Measurements from ENCODE around the gene MSH4. TPM values are rescaled to one million over a fixed set of nuclear protein-coding genes. Genes with fewer than 3 reads are reported as not detected.

The MSH4 gene
- total RNA-seq, 1 experiment from 2014 or later: 0.33 TPM

DNA sequence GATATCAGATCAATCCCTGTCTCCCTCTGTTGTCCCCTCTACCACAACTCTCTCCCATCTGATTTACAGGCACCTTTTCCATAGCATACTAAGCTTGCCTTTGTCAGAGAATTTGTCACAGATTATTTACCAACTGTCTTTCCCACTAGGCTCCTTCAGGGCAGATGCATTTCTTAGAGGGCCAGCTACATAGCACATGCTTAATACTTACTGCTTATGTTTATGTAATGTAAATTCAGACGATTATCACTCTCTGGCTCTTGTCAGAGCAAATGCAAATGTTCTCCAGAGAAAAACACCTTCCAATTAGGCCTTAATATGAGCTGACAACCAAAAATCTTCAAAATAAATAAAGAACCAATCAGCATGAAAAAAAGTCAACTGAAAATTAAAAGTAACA lies 25.9 kb upstream of the MSH4 start:
- TF ChIP-seq STAT6 (CRISPR knock-in tag; conservative IDR thresholded peaks at IDR 0.05; ENCODE audit: low read depth) (no peak), NFATC4 (CRISPR knock-in tag; IDR thresholded peaks at IDR 0.05) (no peak), NR3C1 (CRISPR knock-in tag; conservative IDR thresholded peaks at IDR 0.05; ENCODE audit: low read depth) (no peak), GABPB1 (CRISPR knock-in tag; IDR thresholded peaks at IDR 0.05) (no peak), ZNF281 (CRISPR knock-in tag; IDR thresholded peaks at IDR 0.05) (no peak), ZNF512 (CRISPR knock-in tag; IDR thresholded peaks at IDR 0.05; ENCODE audit: borderline replicate concordance) (no peak), ZBTB21 (CRISPR knock-in tag; IDR thresholded peaks at IDR 0.05; ENCODE audit: borderline replicate concordance) (no peak), CREM (CRISPR knock-in tag; IDR thresholded peaks at IDR 0.05) (no peak), FOXJ3 (CRISPR knock-in tag; IDR thresholded peaks at IDR 0.05; ENCODE audit: borderline replicate concordance) (no peak), ZNF121 (CRISPR knock-in tag; IDR thresholded peaks at IDR 0.05) (no peak), PRDM15 (CRISPR knock-in tag; IDR thresholded peaks at IDR 0.05) (no peak)
- TF ChIP-seq, protein P1, sequence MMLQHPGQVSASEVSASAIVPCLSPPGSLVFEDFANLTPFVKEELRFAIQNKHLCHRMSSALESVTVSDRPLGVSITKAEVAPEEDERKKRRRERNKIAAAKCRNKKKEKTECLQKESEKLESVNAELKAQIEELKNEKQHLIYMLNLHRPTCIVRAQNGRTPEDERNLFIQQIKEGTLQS (CRISPR knock-in tag; conservative IDR thresholded peaks at IDR 0.05): no peak
- TF ChIP-seq, protein P2, sequence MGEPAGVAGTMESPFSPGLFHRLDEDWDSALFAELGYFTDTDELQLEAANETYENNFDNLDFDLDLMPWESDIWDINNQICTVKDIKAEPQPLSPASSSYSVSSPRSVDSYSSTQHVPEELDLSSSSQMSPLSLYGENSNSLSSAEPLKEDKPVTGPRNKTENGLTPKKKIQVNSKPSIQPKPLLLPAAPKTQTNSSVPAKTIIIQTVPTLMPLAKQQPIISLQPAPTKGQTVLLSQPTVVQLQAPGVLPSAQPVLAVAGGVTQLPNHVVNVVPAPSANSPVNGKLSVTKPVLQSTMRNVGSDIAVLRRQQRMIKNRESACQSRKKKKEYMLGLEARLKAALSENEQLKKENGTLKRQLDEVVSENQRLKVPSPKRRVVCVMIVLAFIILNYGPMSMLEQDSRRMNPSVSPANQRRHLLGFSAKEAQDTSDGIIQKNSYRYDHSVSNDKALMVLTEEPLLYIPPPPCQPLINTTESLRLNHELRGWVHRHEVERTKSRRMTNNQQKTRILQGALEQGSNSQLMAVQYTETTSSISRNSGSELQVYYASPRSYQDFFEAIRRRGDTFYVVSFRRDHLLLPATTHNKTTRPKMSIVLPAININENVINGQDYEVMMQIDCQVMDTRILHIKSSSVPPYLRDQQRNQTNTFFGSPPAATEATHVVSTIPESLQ (CRISPR knock-in tag; IDR thresholded peaks at IDR 0.05): no peak
- TF ChIP-seq, protein P3, sequence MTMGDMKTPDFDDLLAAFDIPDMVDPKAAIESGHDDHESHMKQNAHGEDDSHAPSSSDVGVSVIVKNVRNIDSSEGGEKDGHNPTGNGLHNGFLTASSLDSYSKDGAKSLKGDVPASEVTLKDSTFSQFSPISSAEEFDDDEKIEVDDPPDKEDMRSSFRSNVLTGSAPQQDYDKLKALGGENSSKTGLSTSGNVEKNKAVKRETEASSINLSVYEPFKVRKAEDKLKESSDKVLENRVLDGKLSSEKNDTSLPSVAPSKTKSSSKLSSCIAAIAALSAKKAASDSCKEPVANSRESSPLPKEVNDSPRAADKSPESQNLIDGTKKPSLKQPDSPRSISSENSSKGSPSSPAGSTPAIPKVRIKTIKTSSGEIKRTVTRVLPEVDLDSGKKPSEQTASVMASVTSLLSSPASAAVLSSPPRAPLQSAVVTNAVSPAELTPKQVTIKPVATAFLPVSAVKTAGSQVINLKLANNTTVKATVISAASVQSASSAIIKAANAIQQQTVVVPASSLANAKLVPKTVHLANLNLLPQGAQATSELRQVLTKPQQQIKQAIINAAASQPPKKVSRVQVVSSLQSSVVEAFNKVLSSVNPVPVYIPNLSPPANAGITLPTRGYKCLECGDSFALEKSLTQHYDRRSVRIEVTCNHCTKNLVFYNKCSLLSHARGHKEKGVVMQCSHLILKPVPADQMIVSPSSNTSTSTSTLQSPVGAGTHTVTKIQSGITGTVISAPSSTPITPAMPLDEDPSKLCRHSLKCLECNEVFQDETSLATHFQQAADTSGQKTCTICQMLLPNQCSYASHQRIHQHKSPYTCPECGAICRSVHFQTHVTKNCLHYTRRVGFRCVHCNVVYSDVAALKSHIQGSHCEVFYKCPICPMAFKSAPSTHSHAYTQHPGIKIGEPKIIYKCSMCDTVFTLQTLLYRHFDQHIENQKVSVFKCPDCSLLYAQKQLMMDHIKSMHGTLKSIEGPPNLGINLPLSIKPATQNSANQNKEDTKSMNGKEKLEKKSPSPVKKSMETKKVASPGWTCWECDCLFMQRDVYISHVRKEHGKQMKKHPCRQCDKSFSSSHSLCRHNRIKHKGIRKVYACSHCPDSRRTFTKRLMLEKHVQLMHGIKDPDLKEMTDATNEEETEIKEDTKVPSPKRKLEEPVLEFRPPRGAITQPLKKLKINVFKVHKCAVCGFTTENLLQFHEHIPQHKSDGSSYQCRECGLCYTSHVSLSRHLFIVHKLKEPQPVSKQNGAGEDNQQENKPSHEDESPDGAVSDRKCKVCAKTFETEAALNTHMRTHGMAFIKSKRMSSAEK (CRISPR knock-in tag; IDR thresholded peaks at IDR 0.05; ENCODE audit: borderline replicate concordance): no peak
- TF ChIP-seq, protein P4, sequence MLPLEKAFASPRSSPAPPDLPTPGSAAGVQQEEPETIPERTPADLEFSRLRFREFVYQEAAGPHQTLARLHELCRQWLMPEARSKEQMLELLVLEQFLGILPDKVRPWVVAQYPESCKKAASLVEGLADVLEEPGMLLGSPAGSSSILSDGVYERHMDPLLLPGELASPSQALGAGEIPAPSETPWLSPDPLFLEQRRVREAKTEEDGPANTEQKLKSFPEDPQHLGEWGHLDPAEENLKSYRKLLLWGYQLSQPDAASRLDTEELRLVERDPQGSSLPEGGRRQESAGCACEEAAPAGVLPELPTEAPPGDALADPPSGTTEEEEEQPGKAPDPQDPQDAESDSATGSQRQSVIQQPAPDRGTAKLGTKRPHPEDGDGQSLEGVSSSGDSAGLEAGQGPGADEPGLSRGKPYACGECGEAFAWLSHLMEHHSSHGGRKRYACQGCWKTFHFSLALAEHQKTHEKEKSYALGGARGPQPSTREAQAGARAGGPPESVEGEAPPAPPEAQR (CRISPR knock-in tag; IDR thresholded peaks at IDR 0.05): no peak
- CTCF ChIA-PET: no interaction called here
- Mint-ChIP-seq H3K27me3 (ENCODE audit: low read depth) (no peaks in the 10 kb centered on the region), H3K27ac (peak overlapping the region; percentile 31; the same call in 1 of the 2 replicates), H3K4me1 (peaks cover 16% of the 10 kb centered on the region), H3K36me3 (no peaks in the 10 kb centered on the region), H3K9me3 (no peaks in the 10 kb centered on the region), H3K4me3 (no peak overlapping the region)
- DNase-seq (ENCODE audit: low spot score) (no peak), ATAC-seq (no peak)
- POLR2A ChIA-PET: no interaction called here

Measured in WTC11 (cell line).